CD4-positive, alpha-beta T cell (primary cell): Measurements from ENCODE around the gene ZDHHC3. TPM values are rescaled to one million over a fixed set of nuclear protein-coding genes. Genes with fewer than 3 reads are reported as not detected.

ENCODE experiments used
- ATAC-seq: fragments of 200-7000 bp; cut with Tn5 transposase; one replicate; pipeline ENCODE4 v1.10.0; 2022; ENCODE audit warnings: mild to moderate bottlenecking; ENCODE audit not compliant: poor library complexity
- CTCF ChIA-PET: fragments of 350-600 bp; sonication (Branson Sonifier 250); formaldehyde crosslinking; loops from one replicate; lab custom pipeline; 2021; ENCODE audit warnings: antibody characterized with exemption, inconsistent platforms; lab: Charles Lee
- POLR2A ChIA-PET: fragments of 350-600 bp; sonication (Branson Sonifier 250); formaldehyde crosslinking; loops from one replicate; lab custom pipeline; 2021; ENCODE audit warnings: antibody characterized with exemption, inconsistent platforms; lab: Charles Lee
- DNase-seq, 14 experiments: peaks; one replicate each; pipeline ENCODE4 v3.0.0-alpha.2; 2013 to 2020; ENCODE audit warnings: mixed read lengths in 2 of 14
- H3K27ac ChIP-seq, 2 donors: one replicate each; pipeline versions ENCODE4 v1.5.1 to v1.7.0; 2013; ENCODE audit warnings: low read length in 2 of 2, low read depth in 1 of 2, mild to moderate bottlenecking in 1 of 2
- H3K27me3 ChIP-seq, 2 experiments: 1 replicate in 1 of 2; 2 replicates in 1 of 2; pipeline versions ENCODE4 v1.6.1 to v1.7.0; 2013; ENCODE audit warnings: low read length in 2 of 2, control low read depth in 1 of 2, mild to moderate bottlenecking in 1 of 2, moderate library complexity in 1 of 2; ENCODE audit not compliant: insufficient read depth in 2 of 2, control insufficient read depth in 1 of 2
- H3K36me3 ChIP-seq: one replicate; pipeline ENCODE4 v1.6.1; 2013; ENCODE audit warnings: low read length, control low read depth; ENCODE audit not compliant: insufficient read depth
- H3K4me1 ChIP-seq: one replicate; pipeline ENCODE4 v1.6.1; 2013; ENCODE audit warnings: low read length, control low read depth; ENCODE audit not compliant: insufficient read depth
- H3K4me3 ChIP-seq: one replicate; pipeline ENCODE4 v1.5.1; 2013; ENCODE audit warnings: mild to moderate bottlenecking, low read length, moderate library complexity
- H3K9me3 ChIP-seq, 2 experiments: 1 replicate in 1 of 2; 2 replicates in 1 of 2; pipeline versions ENCODE4 v1.6.1 to v1.7.0; 2013; ENCODE audit warnings: low read length in 2 of 2, mild to moderate bottlenecking in 2 of 2, control low read depth in 1 of 2, moderate library complexity in 1 of 2; ENCODE audit not compliant: control insufficient read depth in 1 of 2, insufficient read depth in 1 of 2
- H3K27ac Mint-ChIP-seq: one replicate; pipeline ENCODE4 v1.8.0; 2020; ENCODE audit warnings: mixed read lengths
- H3K27me3 Mint-ChIP-seq: one replicate; pipeline ENCODE4 v1.8.0; 2021; ENCODE audit warnings: mixed read lengths
- H3K36me3 Mint-ChIP-seq: one replicate; pipeline ENCODE4 v1.8.0; 2021; ENCODE audit warnings: low read depth, mixed read lengths
- H3K4me1 Mint-ChIP-seq: one replicate; pipeline ENCODE4 v1.8.0; 2021; ENCODE audit warnings: low read depth, mixed read lengths
- H3K4me3 Mint-ChIP-seq: one replicate; pipeline ENCODE4 v1.8.0; 2020; ENCODE audit warnings: mild to moderate bottlenecking, mixed read lengths
- H3K9me3 Mint-ChIP-seq: one replicate; pipeline ENCODE4 v1.8.0; 2020; ENCODE audit warnings: mixed read lengths
- CTCF ChIP-seq: fragments of 200-600 bp; IDR thresholded peaks from one replicate; pipeline ENCODE4 v1.8.0; 2022; ENCODE audit warnings: antibody characterized with exemption, mild to moderate bottlenecking
- intact Hi-C, 2 experiments: fragments of 100-400 bp; cut with DNase I in 1 of 2; cut with micrococcal nuclease in 1 of 2; formaldehyde crosslinking; loops; one replicate each; pipeline versions ENCODE4 v1.15.1 to v1.9.0; 2023 to 2025; cut with DNase I, micrococcal nuclease
- total RNA-seq, 174 experiments: library from RNA in 2 of 174; stranded (reverse) in 2 of 174; gene quantifications; one replicate each; pipeline ENCODE4 v1.2.3 and lab custom pipeline; 2021 to 2026

The ZDHHC3 gene
- total RNA-seq, 2 experiments from 2014 or later, result 34.4 to 34.6 TPM

GRCh38 chr3:44920081-44920480 lies 55.9 kb downstream of the ZDHHC3 start:
- Mint-ChIP-seq H3K36me3 (peaks cover 49% of the 10 kb centered on the region), H3K27ac (no peak overlapping the region), H3K4me3 (no peak overlapping the region), H3K27me3 (no peaks in the 10 kb centered on the region), H3K4me1 (no peaks in the 10 kb centered on the region), H3K9me3 (no peaks in the 10 kb centered on the region)
- ChIA-PET CTCF (interaction anchor here (1.1 kb wide), 1 partner anchor 85 kb away, joined by 3 read pairs; no protein-coding TSS in a partner anchor), POLR2A (no interaction called here)
- Histone ChIP-seq H3K9me3 (no peaks in the 10 kb centered on the region), H3K27me3 (no peaks in the 10 kb centered on the region), H3K36me3 (peaks cover 26% of the 10 kb centered on the region), H3K4me3 (no peak overlapping the region), H3K4me1 (no peaks in the 10 kb centered on the region), H3K27ac (no peak overlapping the region)
- intact Hi-C loops, result no loop called here
- ATAC-seq (no peak), DNase-seq (no peak)
- no peak for TF ChIP-seq CTCF

GRCh38 chr3:44918581-44918980 lies 57.4 kb downstream of the ZDHHC3 start:
- Mint-ChIP-seq H3K36me3 (peaks cover 37% of the 10 kb centered on the region), H3K4me3 (no peak overlapping the region), H3K4me1 (no peaks in the 10 kb centered on the region), H3K9me3 (no peaks in the 10 kb centered on the region), H3K27me3 (no peaks in the 10 kb centered on the region), H3K27ac (no peak overlapping the region)
- TF ChIP-seq CTCF, result no peak
- intact Hi-C loops, result no loop called here
- Histone ChIP-seq H3K27me3 (no peaks in the 10 kb centered on the region), H3K4me1 (no peaks in the 10 kb centered on the region), H3K4me3 (no peak overlapping the region), H3K9me3 (no peaks in the 10 kb centered on the region), H3K27ac (no peak overlapping the region), H3K36me3 (peaks cover 26% of the 10 kb centered on the region)
- CTCF ChIA-PET, result no interaction called here
- POLR2A ChIA-PET, result no interaction called here
- ATAC-seq (no peak), DNase-seq (no peak)

GRCh38 chr3:44918087-44918486 lies 57.9 kb downstream of the ZDHHC3 start:
- H3K36me3 Mint-ChIP-seq, result peaks cover 35% of the 10 kb centered on the region

More at GRCh38 chr3:44918087-44918486, 57.9 kb downstream of the ZDHHC3 start:
- no peak for TF ChIP-seq CTCF
- DNase-seq, result no peak
- H3K27ac ChIP-seq, result no peak overlapping the region
- Mint-ChIP-seq H3K4me1 (no peaks in the 10 kb centered on the region), H3K27me3 (no peaks in the 10 kb centered on the region), H3K4me3 (no peak overlapping the region), H3K9me3 (no peaks in the 10 kb centered on the region), H3K27ac (no peak overlapping the region)
- H3K9me3 ChIP-seq, result no peaks in the 10 kb centered on the region
- H3K4me1 ChIP-seq, result no peaks in the 10 kb centered on the region
- ATAC-seq, result no peak
- CTCF ChIA-PET, result no interaction called here
- H3K4me3 ChIP-seq, result no peak overlapping the region
- POLR2A ChIA-PET, result no interaction called here
- H3K36me3 ChIP-seq, result peaks cover 26% of the 10 kb centered on the region
- intact Hi-C loops, result no loop called here
- H3K27me3 ChIP-seq, result no peaks in the 10 kb centered on the region
